NCI-H146 treated with DMSO at 0.1 percent for 48 hours (cell line): Measurements from ENCODE around the gene KPNA6.

ENCODE experiments used
- DNase-seq: peaks from one replicate; lab custom pipeline; 2025; ENCODE audit not compliant: unreplicated experiment; lab: John Stamatoyannopoulos, UW

The KPNA6 gene

DNA sequence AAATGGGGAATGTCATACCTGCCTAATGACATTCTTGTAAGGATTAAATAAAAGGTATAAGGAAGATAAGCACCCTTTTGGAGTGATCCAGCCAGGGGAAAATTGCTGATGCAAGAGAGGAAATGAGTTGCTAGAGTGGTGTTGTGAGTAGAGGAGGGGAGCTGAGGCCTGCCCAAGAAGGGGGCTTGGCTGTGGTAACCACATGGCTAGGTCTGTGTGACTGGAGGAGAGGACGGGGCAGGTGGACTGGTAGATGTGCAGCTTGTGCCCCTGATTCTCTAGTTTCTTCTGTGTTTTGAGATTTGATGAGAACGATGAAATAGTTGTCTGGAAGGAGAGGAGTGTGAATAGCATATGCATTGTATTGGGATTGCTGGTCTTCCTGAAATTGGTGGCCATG lies 78.2 kb downstream of the KPNA6 start:
- no peak for DNase-seq

DNA sequence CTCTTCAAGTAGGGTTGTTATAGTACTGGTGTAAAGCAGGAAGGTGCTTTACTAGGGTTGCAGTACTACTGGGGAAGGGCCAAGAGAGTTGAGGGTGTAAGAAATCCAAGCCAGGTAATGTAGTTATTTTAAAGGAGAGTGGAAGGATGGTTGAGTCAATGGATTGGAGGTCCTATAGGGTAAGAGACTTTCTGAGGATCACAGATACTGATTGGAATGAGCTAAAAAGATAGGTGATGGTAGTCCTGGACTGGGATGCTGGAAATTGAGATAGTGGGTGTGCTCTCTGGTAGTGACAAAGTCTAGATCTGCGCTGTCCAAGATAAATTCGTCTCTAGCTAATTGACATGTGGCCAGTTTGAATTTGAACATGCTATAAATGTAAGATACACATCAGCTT lies 78.6 kb downstream of the KPNA6 start:
- no peak for DNase-seq

DNA sequence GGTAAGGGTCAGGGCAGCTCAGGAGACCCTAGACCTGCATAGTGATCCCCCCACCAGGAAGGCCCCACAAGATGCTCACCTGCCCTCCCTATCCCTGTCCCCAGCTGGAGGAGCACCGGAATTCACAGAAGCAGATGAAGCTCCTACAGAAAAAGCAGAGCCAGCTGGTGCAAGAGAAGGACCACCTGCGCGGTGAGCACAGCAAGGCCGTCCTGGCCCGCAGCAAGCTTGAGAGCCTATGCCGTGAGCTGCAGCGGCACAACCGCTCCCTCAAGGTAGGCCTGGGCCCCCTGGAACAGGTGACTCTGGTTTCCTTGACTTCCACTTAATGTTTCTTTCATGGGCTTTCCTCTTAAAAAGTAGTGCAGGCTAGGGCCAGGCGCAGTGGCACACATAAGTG lies 80.0 kb downstream of the KPNA6 start:
- DNase-seq = no peak

DNA sequence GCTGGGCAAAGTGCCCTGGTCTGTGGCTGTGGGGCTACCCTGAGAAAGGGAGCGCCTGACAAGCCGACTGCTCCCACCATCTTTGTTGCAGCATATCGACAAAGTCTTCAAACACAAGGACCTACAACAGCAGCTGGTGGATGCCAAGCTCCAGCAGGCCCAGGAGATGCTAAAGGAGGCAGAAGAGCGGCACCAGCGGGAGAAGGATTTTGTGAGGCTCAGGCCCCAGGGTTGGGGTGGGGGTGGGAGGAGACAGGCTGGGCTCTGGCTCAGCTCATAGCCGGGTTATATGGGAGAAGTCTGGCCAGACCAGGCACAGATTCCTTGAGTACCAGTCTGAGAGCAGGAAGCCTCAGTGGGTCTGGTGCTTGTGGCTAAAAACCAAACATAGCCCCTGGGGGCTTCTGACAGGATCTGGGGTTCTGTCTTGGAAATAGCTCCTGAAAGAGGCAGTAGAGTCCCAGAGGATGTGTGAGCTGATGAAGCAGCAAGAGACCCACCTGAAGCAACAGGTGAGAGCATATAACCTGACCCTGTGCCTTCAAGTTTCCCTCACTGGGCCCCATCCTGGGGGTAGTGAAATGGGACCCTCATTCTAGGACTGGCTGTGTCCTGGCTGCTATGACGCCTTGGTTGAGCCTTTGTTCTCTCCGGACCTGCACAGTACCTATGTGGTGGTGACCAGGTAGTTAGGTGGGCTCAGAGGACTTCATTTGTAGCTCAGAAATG lies 84.5 kb downstream of the KPNA6 start:
- no peak for DNase-seq

DNA sequence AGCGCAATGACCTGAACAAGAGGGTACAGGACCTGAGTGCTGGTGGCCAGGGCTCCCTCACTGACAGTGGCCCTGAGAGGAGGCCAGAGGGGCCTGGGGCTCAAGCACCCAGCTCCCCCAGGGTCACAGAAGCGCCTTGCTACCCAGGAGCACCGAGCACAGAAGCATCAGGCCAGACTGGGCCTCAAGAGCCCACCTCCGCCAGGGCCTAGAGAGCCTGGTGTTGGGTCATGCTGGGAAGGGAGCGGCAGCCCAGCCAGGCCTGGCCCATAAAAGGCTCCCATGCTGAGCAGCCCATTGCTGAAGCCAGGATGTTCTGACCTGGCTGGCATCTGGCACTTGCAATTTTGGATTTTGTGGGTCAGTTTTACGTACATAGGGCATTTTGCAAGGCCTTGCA lies 87.1 kb downstream of the KPNA6 start:
- no peak for DNase-seq

DNA sequence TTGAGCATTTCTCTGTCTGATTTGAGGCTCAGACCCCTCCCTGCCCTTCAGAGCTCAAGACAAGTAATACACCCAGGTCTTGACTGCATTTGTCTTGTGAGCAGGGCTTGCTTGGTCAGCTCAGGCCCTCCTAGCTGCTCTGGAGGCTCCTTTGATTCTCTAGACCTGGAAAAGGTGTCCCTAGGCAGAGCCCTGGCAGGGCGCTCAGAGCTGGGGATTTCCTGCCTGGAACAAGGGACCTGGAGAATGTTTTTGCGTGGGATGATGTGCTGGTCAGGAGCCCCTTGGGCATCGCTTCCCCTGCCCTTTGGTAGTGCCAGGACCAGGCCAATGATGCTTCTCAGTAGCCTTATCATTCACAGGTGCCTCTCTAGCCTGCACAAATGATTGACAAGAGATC lies 87.7 kb downstream of the KPNA6 start:
- no peak for DNase-seq

DNA sequence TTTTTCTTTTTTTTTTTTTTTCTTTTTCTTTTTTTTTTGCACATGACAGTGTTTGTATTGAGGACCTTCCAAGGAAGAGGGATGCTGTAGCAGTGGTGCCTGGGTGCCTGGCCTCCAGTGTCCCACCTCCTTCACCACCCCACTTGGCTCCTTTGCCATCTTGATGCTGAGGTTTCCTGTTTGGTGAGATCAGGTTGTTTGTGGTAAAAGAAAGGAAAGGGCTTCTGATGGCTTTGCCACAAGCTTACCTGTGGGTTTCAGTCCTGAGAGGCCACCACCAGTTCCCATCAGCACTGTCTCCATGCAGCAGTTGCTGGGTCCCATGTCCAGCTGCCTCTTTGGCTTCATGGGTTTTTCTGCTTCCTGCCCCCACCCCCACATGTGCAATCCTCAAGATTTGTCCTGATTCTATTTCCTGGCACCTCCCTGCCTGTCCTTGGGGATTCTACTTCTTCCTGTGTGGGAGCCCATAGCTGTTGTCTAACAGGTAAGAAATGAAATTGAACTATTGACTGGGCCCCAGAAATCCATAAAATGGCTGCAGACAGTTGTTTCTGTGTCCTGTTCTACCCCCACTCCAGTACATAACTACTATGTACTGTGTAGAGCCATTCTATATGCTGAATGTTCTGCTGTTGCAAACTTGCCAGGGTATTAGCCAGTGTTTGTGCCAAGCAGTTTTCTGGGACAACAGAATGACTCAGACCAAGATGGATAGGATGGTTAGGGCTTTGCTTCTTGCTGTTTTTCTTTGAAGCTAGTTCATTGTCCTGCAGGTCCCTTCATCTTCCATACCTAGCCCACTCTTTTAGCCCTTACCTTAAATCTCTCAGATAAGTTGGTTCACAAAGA lies 88.3 kb downstream of the KPNA6 start:
- DNase-seq = no peak

DNA sequence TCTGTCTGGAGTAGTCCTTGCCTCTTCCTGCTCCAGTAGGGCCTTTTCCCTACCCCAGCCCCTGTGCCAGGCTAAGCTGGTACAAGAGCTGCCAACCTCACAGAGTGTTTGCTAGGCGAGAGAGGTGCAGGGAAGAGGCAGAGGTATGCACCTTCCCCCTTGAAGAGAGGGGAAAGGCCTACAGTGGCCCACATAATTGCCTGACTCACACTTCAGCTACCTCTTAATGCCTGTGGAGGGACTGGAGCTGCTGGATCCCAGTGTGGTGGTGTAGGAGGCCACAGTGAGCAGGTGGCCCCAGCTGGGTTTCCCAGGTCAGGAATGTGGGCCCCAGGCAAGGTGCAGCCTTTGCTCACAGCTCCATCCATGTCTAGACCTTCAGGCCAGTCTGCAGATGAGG lies 89.2 kb downstream of the KPNA6 start:
- DNase-seq = no peak

DNA sequence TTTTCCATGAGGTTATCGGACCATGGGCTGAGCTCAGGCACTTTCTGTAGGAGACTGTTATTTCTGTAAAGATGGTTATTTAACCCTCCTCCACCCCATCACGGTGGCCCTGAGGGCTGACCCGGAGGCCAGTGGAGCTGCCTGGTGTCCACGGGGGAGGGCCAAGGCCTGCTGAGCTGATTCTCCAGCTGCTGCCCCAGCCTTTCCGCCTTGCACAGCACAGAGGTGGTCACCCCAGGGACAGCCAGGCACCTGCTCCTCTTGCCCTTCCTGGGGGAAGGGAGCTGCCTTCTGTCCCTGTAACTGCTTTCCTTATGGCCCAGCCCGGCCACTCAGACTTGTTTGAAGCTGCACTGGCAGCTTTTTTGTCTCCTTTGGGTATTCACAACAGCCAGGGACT lies 90.0 kb downstream of the KPNA6 start:
- no peak for DNase-seq

DNA sequence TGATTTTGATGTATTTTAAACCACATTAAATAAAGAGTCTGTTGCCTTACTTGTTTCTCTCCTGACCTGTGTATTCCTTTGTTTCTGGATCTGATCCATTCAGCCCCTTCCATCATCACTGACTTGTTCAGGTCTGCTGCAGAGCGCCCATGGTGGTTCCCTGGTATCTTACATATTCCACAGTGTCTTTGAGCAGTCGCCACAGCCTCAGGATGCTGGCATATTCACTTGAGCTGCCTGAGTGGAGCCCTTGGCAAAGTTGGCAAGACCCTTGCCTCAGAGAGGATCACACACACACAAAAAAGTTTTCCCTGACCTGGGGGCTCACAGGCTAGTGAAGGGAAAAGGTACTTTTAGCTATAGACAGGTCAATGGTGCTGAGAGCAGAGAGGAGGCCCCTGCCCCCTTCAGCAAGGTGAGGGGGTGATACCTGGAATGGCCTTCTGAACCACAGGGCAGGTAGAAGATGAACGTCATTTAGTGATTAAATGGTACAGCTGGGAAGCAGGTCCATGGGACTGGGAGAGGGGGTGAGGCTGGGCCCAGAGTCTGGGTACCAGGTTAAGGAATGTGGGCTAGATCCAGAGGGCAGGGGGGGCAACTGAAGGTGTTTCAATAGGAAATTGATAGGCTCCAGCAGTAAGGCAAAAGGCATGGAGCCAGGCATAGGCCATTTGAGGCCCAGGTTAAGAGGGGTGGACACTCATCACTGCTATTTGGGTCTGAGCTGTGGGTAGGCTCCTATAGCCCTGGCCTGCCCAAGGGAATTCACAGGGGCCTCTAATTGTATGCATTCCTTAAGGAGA lies 90.6 kb downstream of the KPNA6 start:
- no peak for DNase-seq

DNA sequence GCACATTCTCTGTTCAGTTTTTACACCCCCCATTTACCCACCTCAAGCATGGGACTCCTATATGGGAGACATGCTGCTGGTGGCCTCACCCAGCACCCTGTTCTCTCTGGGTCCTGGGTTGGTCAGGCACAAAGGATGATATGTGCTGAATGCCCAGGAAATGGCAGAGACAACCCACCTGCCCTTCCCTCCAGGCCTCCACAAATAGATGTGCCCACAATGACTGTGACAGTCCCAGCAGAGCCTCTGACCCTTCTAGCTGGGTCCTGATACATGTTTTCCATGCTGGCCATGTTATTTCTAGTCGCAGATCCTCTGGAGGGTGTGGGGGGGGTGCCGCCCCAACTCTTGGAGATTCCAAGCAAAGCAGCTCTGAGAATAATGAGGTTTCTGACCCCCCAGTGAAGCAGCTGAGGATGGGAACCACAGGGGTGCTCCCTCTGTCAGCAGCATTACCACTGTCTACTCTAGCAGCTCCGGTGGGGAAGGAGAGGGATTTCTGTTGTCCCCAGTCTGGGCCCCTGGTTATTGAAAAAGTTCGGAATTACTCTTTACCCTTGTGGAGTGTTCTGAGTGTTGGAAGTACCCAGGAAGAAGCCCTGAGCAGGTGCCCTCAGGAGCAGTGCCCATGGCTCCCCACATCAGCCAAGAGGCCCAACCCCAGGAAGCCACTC lies 91.3 kb downstream of the KPNA6 start:
- no peak for DNase-seq

DNA sequence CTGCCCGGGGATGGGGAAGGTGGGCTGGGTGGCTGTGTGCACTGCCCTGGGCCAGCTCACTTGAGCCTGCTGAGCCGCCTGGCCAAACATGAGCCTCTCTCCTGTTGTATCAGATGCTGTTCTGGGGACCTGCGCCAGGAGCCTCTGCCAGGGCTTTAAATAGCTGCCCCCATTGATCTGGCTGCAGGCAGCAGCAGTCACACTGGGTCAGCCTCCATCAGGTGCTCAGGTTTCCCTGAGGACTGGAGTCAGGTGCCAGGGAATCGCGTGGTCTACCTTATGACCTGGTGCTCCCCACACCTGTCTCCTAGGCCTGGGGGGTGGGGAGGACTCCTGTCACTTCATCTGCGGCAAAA lies 91.8 kb downstream of the KPNA6 start:
- DNase-seq = peak; percentile 1

DNA sequence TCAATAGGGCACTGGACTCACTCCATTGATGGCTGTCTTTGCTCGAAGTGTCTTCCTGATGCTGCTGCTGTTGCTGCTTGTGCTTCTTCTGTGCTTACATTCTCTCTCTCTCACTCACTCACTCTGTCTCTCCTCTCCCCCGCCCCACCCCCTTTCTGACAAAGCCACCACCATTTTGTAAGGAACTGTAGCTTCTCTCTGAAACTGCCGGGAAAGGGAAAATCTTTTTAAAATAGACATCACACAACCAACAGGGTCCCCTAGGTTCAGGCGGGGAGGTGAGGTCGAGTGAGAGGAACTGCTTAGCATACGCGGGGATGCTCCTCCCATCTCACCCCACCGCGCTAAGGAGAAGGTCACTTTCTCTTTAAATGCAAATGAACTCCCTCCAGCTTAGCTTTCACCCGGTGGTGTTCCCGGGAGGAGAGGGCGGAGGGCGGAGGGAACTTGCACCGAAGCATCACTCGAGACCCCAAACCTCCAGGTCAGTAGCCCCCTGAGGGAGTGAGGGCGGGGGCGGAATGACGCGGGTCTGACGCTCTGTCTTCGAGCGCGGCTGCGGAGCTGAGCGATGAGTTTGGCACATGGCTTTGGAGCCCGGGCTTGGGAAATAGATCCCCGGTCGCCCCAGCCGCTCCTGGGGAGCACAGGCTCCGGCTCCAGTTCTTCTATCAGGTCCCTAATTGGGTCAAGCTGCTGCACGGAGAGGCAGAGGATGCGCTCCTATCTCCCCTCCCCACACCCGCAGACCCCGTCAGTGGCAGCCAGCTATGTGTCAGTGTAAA lies 92.6 kb downstream of the KPNA6 start, which contains the start of gene CCDC28B:
Gene CCDC28B, plus strand, starts transcription at position 370 of the 785 bp plus-strand sequence. CDS start 1,341 bp downstream, outside the sequence.
- peak; percentile 44 for DNase-seq

DNA sequence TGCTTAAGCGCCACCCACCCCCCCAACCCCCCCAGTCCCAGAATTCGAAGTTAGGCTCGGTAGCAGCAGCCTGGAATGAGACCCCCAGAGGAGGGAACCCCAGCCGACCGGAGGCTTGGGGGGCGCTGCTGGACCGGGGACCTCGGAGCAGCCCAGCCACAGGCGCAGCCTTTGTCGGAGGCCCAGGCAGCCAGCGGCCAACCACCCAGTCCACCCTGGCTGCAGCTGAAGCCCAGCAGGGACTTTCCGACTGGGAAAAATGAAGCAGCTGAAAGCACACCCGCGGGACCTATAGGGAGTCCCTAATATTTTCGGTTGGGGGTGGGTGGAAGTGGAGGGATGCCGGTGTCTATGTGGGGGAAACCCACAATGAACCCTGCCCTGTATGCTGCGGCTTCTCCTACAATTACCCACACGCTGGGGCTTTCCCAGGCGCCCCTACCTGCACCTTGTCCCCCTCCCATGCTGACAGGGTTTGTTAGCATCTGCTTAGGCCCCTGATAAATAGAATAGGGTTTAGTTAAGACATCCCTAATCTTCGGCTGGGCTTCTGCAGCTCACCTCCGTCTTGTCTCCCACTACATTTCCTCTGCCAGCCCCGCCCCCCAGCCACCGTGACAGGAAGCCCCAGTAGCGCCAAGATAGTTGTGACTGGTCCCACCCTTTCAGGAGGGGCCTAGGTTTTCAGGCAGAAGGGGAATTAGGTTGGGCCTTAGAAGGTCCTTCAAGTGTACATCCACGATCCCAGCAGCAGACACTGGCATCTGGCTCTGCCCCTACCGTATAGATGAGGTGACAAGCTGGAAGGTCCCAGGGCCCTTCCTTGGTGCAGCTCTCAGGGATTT lies 93.4 kb downstream of the KPNA6 start:
- DNase-seq = peak; percentile 5

DNA sequence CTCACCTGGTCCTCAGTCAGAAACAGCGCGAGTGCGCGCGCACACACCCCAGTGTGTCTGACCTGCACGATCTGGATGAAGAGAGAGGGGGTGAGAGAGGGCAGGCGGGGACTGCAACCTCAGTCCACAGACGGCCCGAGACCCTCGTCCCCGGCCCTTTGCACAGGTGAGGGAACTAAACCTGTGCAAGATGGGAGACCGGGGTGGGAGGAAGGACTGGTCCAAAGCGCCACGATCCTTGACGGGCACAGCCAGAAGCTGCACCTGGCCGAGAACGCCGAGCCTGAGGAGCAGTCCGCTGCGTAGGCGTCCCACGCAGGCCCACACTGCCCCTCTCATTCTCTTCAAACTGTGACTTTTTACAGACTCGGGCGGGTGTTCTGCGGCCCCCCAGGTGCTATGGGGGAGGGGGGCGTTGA lies 97.1 kb downstream of the KPNA6 start:
- no peak for DNase-seq

DNA sequence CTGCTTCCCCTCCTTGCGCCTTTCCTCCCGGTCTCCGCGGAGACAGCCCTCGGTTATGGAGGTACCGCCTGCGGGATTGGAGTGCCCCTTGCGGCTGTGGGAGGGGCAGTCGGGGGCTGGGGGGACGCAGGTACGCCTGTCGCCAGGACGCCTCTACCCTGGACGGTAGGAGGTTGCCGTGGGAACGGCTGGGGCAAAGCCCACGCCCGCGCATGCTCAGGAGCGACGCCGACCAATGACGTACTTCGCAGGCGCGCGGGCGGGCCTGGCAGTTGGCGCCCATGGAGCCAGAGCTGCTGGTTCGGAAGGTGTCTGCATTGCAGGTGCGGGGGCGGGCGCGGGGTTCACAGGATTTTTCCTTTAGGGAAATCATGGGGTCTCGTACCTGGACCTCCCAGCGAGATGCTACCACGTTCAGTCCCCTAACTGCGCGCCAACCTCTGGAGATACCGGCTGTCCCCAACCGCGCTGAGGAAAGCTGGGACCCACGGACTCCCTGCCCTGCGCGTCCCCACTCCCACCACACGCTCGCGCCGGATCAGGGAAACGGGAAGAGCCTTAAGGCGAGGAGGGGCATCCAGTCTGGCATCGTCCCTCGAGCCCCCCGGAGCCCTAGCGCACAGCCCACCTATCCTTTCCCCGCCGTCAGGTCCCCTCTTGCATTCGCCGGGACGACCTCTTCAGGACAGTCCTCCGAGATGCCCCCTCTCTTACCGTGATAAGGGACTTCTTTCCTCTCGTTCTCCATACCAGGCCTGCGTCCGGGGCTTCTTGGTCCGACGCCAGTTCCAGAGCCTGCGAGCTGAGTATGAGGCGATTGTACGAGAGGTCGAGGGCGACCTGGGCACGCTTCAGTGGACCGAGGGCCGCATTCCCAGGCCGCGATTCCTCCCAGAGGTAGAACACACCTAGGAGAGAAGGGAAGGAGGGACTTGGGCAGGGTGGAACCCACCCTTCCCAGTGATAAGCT lies 97.8 kb downstream of the KPNA6 start, which contains the start of gene IQCC:
Gene IQCC, plus strand, starts transcription at position 271 of the 970 bp plus-strand sequence. Its CDS starts 11 bp downstream, at position 282.
- peak; percentile 73 for DNase-seq

DNA sequence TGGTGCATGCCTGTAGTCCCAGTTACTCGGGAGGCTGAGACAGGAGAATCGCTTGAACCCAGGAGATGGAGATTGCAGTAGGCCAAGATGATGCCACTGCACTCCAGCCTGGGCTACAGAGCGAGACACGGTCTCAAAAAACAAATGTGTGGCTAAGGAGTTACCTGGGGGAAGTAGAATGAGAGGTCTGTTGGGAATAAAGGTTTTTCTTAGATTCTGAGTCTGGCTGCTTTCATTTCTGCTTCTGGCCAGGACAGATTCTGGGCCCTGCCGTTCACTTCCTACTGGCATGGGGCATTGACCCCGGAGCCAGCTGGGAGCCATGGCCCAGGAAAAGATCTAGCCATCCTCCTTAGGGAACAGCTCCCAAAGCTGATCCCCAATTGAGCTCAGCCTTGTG lies 100.6 kb downstream of the KPNA6 start:
- DNase-seq = no peak

DNA sequence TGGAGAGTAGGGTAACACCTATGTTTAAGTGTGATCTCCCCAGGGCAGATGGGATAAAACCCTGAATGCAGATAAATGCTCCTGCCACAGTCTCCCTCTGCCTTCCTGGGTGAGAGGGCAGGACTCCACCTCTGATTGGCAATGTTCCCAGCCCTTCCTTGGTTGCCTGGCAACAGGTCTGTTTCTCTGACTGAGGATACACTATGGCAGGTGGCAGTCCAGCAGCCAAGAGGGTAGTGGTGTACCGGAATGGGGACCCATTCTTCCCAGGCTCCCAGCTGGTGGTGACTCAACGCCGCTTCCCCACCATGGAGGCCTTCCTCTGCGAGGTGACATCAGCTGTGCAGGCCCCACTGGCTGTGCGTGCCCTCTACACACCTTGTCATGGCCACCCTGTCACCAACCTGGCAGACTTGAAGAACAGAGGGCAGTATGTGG lies 101.1 kb downstream of the KPNA6 start, which contains the start of gene DCDC2B:
Gene DCDC2B, plus strand, starts transcription at position 199 of the 438 bp plus-strand sequence. Its CDS starts 5 bp downstream, at position 204.
- DNase-seq = peak; percentile 27
